GM12878 (cell line): ENCODE results near the gene PTPN20. TPM values are rescaled to one million over a fixed set of nuclear protein-coding genes. Genes with fewer than 3 reads are reported as not detected.

Experiments
- PRDM15 ChIP-seq: fragments of 450-650 bp; formaldehyde crosslinking; IDR thresholded peaks from 2 replicates; pipeline ENCODE4 v1.4.0; 2020; ENCODE audit warnings: mild to moderate bottlenecking, moderate library complexity
- polyA plus RNA-seq, 11 experiments: library from polyadenylated mRNA; depleted of rRNA in 4 of 11; unstranded in 6 of 11; stranded (reverse) in 5 of 11; fragments of >200 nt; fragmentation: Nextera tagmentation in 4 of 11; fragmentation: Illumina TruSeq in 1 of 11; extraction: Ambion mirVana in 4 of 11; extraction: Trizol in 1 of 11; gene quantifications; 1 replicate in 1 of 11; 2 replicates in 10 of 11; pipeline versions ENCODE4 v1.2.1 to v1.2.3, GENCODE V29; 2011 to 2016; ENCODE audit warnings: inconsistent platforms in 2 of 11, missing spikeins in 2 of 11, low read depth in 1 of 11
- total RNA-seq, 4 experiments: library from RNA; depleted of rRNA in 3 of 4; stranded (reverse); fragments of >200 nt in 3 of 4; fragmentation: Illumina TruSeq in 1 of 4; extraction: Trizol in 1 of 4; gene quantifications; 2 replicates each; pipeline versions ENCODE4 v1.2.1 to v1.2.3, GENCODE V29; 2013 to 2021

The PTPN20 gene
- total and polyA plus RNA-seq, 10 of the 15 experiments (the other 5 are each of a cell fraction or from before 2014, with no cell fraction given) = 0.04 to 3.4 (median 0.10) TPM; not detected in 4

- TF ChIP-seq PRDM15 (CRISPR knock-in tag) = no peak
Observed at GRCh38 chr10:47051741-47052238, 140.6 kb downstream of the PTPN20 start (continued).
